ENCODE data around the gene GMCL2.

Gene GMCL2

DNA sequence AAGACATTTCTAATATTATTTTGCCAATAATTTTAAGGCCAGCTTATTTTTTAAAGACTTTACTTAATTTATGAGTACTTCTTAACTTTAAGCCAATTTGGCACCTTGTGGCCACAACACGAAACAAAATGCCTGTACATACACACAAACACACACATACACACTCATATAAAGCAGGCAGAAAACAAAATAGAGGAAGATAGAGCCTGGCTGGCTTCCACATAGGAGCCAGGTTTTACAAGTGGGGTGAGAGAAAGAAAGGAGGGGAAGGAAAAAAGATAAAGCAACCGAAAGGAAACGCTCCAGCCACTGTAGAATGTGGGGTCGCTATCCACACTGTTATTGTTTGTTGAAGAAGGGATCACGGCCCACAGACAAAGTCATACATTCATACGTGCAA is 10.4 kb downstream of the GMCL2 start:
- Histone ChIP-seq H3K36me3 (ENCODE audit: control insufficient read depth in 1 of 2, insufficient read depth in 2 of 2, low read length in 2 of 2) (no peaks in the 10 kb centered on the region), H3K27ac (ENCODE audit: low read length) (no peak overlapping the region), H3K9me3 (ENCODE audit: control insufficient read depth in 1 of 2, low read length in 2 of 2) (peaks cover 0 to 3% of the 10 kb centered on the region in 2 donors), H3K4me1 (ENCODE audit: control insufficient read depth in 1 of 2, insufficient read depth in 2 of 2, low read length in 2 of 2) (no peaks in the 10 kb centered on the region), H3K27me3 (ENCODE audit: low read depth, low read length) (no peaks in the 10 kb centered on the region), H3K4me3 (ENCODE audit: low read depth in 1 of 2, low read length in 2 of 2) (no peak overlapping the region)

DNA sequence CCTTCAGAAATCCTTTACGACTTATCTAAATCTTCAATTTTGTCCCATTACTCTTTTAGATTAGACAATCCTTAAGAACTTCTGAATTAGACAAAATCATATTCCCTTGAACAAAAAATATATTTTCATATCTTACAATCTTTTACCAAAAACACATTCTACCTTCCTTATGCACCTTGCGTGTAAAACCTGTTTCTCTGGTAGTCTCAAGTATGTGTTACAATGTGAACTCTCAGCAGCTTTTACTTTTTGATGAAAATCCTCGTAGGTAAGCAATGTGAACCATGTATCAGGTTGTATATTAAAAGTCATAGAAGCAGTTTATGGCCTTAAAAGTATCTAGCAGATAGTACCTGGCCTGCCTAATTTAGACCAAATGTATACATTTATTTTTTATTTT is 12.7 kb downstream of the GMCL2 start:
- Histone ChIP-seq H3K36me3 (ENCODE audit: control insufficient read depth in 1 of 2, insufficient read depth in 2 of 2, low read length in 2 of 2) (no peaks in the 10 kb centered on the region), H3K9me3 (ENCODE audit: control insufficient read depth in 1 of 2, low read length in 2 of 2) (peaks cover 0 to under 1% of the 10 kb centered on the region in 2 donors)

DNA sequence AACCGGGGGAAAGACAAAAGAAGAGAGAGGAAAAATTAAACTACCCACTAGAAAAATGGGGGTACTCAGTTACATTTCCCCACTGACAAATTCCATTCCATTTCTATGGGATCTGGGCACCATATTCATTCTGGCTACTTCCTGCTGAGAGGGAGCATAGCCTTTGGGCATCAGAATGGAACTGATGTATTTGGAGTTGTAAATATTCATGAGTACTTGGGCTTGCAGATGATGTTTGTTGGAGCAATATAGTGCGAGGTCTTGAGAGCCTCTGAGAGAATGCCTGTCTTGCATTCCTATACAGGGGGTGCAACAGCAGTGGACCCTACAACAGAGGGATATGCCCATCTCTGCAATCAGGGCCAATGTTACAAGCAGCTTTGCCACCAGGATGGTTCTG is 16.7 kb downstream of the GMCL2 start:
- Histone ChIP-seq H3K27ac (ENCODE audit: low read length) (no peak overlapping the region), H3K4me3 (ENCODE audit: low read depth in 1 of 2, low read length in 2 of 2) (no peak overlapping the region), H3K27me3 (ENCODE audit: low read depth, low read length) (no peaks in the 10 kb centered on the region), H3K4me1 (ENCODE audit: control insufficient read depth in 1 of 2, insufficient read depth in 2 of 2, low read length in 2 of 2) (no peaks in the 10 kb centered on the region), H3K36me3 (ENCODE audit: control insufficient read depth in 1 of 2, insufficient read depth in 2 of 2, low read length in 2 of 2) (no peaks in the 10 kb centered on the region), H3K9me3 (ENCODE audit: control insufficient read depth in 1 of 2, low read length in 2 of 2) (no peaks in the 10 kb centered on the region)

More for the DNA sequence above, 12.7 kb downstream of the GMCL2 start:
- H3K4me3 ChIP-seq (ENCODE audit: low read depth in 1 of 2, low read length in 2 of 2): no peak overlapping the region
- no peaks in the 10 kb centered on the region for H3K27me3 ChIP-seq (ENCODE audit: low read depth, low read length)
- no peaks in the 10 kb centered on the region for H3K4me1 ChIP-seq (ENCODE audit: control insufficient read depth in 1 of 2, insufficient read depth in 2 of 2, low read length in 2 of 2)
- H3K27ac ChIP-seq (ENCODE audit: low read length): no peak overlapping the region

DNA sequence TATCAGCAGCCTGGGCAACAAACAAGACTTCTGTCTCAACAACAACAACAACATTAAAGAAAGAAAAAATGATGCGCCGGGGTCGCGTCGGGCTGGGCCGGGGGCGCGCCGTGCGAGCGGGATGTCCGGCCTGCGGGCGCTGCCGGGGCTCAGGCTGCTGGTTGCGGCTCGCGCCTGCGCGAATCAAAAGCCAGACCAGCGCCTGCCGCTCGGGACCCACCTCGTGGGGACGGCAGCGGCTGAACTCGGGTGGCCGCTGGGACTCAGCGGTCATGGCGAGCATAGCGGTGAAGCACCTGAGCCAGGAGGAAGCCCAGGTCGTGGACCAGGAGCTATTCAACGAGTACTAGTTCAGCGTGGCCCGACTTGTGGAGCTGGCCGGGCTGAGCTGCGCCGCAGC is 21.6 kb downstream of the GMCL2 start:
- H3K27ac ChIP-seq (ENCODE audit: low read length): no peak overlapping the region
- no peak overlapping the region for H3K4me3 ChIP-seq (ENCODE audit: low read depth in 1 of 2, low read length in 2 of 2)
- peaks cover 8% of the 10 kb centered on the region for H3K27me3 ChIP-seq (ENCODE audit: low read depth, low read length)
- H3K9me3 ChIP-seq (ENCODE audit: control insufficient read depth in 1 of 2, low read length in 2 of 2): no peaks in the 10 kb centered on the region
- H3K36me3 ChIP-seq (ENCODE audit: control insufficient read depth in 1 of 2, insufficient read depth in 2 of 2, low read length in 2 of 2): no peaks in the 10 kb centered on the region
- H3K4me1 ChIP-seq (ENCODE audit: control insufficient read depth in 1 of 2, insufficient read depth in 2 of 2, low read length in 2 of 2): peaks cover 0 to 8% of the 10 kb centered on the region in 2 donors

DNA sequence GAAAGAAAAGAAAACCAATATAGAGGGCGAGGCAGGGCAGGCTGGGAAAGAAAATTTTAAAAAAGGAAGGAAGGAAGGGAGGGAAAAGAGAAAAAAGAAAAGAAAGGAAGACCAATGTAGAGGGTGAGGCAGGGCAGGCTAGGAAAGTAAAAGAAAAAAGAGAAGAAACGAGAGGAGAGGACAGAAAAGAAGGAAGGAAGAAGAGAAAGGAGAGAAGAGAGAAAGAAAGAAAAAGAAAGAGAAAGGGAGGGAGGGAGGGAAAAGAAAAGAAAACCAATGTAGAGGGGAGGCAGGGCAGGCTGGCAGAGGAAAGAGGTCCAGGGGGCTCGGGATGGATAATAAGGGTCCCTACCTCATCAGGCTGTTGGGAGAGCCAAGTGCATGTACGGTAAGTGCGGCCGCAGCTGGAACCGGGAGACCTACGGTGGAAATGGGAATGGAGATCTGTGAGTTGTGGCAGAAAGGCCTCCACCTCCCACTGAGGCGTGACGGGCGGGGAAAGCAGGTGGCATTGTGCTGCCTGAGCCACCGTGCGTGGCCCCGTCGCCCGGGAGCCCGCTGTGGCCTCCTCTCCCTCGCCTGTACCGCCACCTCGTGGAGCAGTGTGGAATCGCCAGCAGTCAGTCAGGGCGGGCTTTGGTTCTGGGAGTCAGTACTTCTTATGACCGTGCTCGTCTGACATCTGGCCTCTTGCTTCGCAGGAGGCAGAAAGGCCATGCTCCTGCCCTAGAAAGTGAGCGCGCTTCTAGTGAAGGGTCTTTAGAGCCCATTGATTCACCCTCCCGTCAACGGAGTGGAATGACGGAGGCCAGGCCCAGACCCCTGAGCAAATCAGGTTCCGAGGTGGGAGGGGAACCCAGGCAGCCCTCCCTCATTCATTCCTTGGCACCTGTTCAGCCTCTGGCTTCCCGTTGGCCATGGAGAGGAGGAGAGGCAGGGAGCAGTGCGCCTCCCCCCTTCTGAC is 23.1 kb downstream of the GMCL2 start:
- Histone ChIP-seq H3K9me3 (ENCODE audit: control insufficient read depth in 1 of 2, low read length in 2 of 2) (no peaks in the 10 kb centered on the region), H3K27ac (ENCODE audit: low read length) (no peak overlapping the region), H3K27me3 (ENCODE audit: low read depth, low read length) (peaks cover 8% of the 10 kb centered on the region), H3K4me3 (ENCODE audit: low read depth in 1 of 2, low read length in 2 of 2) (peak overlapping the region in 1 of 2 donors; percentile 42), H3K36me3 (ENCODE audit: control insufficient read depth in 1 of 2, insufficient read depth in 2 of 2, low read length in 2 of 2) (no peaks in the 10 kb centered on the region), H3K4me1 (ENCODE audit: control insufficient read depth in 1 of 2, insufficient read depth in 2 of 2, low read length in 2 of 2) (peaks cover 0 to 8% of the 10 kb centered on the region in 2 donors)

DNA sequence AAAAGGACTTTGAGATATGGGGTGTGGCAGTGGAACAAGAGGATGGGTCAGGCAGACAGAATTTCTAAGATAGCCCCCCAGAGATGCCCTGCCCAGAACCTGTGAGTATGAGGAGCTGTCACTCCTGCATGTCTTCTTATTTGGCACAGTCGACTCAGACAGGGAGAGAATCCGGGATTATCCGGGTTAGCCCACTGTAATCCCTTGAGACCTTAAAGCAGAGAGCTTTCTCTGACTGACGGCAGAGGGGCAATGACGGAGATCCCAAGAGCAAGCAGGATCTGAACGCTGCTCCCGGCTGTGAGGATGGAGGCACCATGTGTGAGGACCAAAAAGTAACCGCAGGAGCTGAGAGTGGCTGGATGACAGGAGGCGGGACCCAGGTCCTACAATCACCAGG is 24.7 kb downstream of the GMCL2 start:
- Histone ChIP-seq H3K27ac (ENCODE audit: low read length) (no peak overlapping the region), H3K4me1 (ENCODE audit: control insufficient read depth in 1 of 2, insufficient read depth in 2 of 2, low read length in 2 of 2) (peaks cover 0 to 8% of the 10 kb centered on the region in 2 donors), H3K4me3 (ENCODE audit: low read depth in 1 of 2, low read length in 2 of 2) (no peak overlapping the region), H3K9me3 (ENCODE audit: control insufficient read depth in 1 of 2, low read length in 2 of 2) (no peaks in the 10 kb centered on the region), H3K27me3 (ENCODE audit: low read depth, low read length) (peaks cover 8% of the 10 kb centered on the region), H3K36me3 (ENCODE audit: control insufficient read depth in 1 of 2, insufficient read depth in 2 of 2, low read length in 2 of 2) (no peaks in the 10 kb centered on the region)

DNA sequence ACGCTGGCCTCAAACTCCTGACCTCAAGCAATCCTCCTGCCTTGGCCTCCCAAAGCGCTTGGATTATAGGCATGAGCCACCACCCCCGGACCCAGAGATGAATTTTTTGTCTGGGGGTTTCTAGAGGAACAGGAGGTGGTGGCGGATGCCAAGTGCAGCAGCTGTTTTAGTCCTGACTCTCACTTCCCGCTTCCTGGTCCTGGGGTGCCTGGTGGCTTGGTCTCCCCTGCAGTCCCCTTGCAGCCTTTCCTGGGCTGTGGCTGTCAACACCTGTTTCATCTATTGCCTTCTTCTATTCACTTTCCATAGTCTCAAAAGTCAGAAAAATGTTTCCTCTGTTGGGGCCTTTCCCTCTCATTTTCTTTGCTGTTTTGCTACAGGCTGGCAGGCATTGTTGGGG is 27.0 kb downstream of the GMCL2 start:
- Histone ChIP-seq H3K9me3 (ENCODE audit: control insufficient read depth in 1 of 2, low read length in 2 of 2) (no peaks in the 10 kb centered on the region), H3K27ac (ENCODE audit: low read length) (no peak overlapping the region), H3K4me1 (ENCODE audit: control insufficient read depth in 1 of 2, insufficient read depth in 2 of 2, low read length in 2 of 2) (peaks cover 0 to 8% of the 10 kb centered on the region in 2 donors), H3K27me3 (ENCODE audit: low read depth, low read length) (peaks cover 8% of the 10 kb centered on the region), H3K36me3 (ENCODE audit: control insufficient read depth in 1 of 2, insufficient read depth in 2 of 2, low read length in 2 of 2) (no peaks in the 10 kb centered on the region), H3K4me3 (ENCODE audit: low read depth in 1 of 2, low read length in 2 of 2) (no peak overlapping the region)

DNA sequence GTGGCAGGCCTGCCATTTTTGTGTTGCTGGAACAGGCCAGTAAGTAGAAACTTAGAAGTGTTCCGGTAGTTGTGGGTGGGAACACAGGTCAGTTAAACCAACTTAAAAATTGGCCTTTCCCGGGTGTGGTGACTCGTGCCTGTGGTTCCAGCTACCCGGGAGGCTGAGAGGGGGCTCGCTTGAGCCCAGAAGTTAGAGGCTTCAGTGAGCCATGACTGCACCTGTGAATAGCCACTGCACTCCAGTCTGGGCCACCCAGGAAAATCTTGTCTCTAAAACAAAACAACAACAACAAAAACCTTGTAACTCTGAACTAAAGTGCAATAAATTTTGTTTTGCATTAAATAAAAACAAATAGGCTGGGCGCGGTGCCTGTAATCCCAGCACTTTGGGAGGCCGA is 32.1 kb downstream of the GMCL2 start:
- no peak overlapping the region for H3K4me3 ChIP-seq (ENCODE audit: low read depth in 1 of 2, low read length in 2 of 2)

DNA sequence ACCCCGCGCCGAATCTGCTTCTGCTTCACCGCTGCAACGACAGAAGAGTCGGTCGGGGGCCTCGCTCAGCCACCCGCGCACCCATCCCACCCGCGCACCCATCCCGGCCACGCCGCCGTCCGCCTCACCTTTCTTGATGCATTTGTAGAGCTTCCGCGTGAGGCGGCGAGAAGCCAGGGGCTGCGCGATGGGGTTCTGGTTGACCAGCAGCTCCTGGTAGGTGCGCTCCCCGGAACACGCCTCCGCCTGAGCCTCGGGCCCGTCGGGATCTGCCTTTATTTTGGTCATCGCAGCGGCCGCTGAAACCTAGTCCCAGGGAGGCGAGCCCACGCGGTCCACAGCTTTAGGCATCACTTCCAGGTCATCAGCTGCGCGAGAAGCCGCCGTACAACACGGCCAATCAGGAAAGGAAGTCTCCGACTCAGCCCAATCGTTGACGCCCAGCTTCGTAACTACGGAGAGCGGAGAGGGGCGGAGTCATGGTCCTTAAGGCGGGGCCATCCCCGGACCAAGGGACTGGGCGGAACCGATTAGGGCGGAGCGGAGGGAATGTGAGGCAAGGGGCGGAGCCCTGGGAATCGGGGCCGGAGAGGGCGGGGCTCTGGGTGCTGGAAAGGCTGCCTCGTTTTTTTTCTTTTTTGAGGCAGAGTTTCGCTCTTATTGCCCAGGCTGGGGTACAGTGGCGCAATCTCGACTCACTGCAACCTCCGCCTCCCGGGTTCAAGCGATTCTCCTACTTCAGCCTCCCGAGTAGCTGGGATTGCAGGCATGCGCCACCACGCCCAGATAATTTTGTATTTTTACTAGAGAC is 33.4 kb downstream of the GMCL2 start, which contains the start of gene NHP2:
Gene NHP2, minus strand, starts transcription at position 356 of the 811 bp plus-strand sequence. Its CDS starts 68 bp downstream, at position 288.
- Histone ChIP-seq H3K27ac (ENCODE audit: low read length) (no peak within 1 kb of the TSS), H3K4me1 (ENCODE audit: control insufficient read depth in 1 of 2, insufficient read depth in 2 of 2, low read length in 2 of 2) (peaks cover 0 to 29% of the 10 kb centered on the region in 2 donors), H3K4me3 (ENCODE audit: low read depth in 1 of 2, low read length in 2 of 2) (peak within 1 kb of the TSS; percentile 79 to 97), H3K9me3 (ENCODE audit: control insufficient read depth in 1 of 2, low read length in 2 of 2) (no peaks in the 10 kb centered on the region), H3K36me3 (ENCODE audit: control insufficient read depth in 1 of 2, insufficient read depth in 2 of 2, low read length in 2 of 2) (peaks cover 15 to 23% of the 10 kb centered on the region in 2 donors), H3K27me3 (ENCODE audit: low read depth, low read length) (no peaks in the 10 kb centered on the region)

More for the DNA sequence above, 32.1 kb downstream of the GMCL2 start:
- Histone ChIP-seq H3K4me1 (ENCODE audit: control insufficient read depth in 1 of 2, insufficient read depth in 2 of 2, low read length in 2 of 2) (peaks cover 0 to 29% of the 10 kb centered on the region in 2 donors), H3K27ac (ENCODE audit: low read length) (no peak overlapping the region), H3K9me3 (ENCODE audit: control insufficient read depth in 1 of 2, low read length in 2 of 2) (no peaks in the 10 kb centered on the region), H3K36me3 (ENCODE audit: control insufficient read depth in 1 of 2, insufficient read depth in 2 of 2, low read length in 2 of 2) (peaks cover 7 to 10% of the 10 kb centered on the region in 2 donors), H3K27me3 (ENCODE audit: low read depth, low read length) (no peaks in the 10 kb centered on the region)

DNA sequence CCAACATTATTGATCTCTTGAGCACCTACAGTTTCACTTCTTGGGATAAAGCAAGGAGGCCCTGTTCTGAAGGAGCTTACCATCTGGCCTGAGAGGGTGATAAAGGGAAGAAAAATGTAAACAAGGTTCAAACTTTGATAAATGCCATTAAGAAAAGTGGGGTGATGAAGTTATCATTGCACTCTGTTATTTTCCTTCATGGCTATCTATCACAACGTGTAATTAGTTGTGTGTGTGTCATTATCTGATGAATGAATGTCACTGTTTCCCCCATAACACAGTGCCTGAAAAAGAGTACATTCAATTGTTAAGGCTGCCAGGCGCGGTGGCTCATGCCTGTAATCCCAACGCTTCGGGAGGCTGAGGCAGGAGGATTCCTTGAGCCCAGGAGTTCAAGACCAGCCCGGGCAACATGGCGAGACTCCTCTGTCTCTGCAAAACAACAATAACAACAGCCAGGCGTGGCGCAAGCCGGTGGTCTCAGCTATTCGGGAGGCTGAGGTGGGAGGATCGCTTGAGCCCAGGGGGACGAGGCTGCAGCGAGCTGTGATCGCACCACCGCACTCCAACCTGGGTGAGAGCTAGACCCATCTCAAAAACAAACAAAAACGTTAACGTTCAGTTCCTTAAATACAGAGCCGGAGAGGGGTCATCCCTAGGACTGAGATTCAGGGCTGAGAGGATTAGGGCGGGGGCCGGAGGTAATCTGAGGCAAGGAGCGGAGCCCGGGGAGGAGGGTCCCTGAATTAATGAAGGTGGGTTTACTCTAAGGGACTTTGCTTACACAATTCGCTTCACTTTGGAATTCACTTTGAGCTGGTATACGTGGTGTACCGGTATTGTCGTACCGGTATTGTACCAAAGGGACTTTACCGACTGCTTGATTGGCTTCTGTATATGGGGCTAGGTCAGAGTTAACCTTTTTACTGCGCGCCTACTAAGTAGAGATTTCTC is 34.4 kb downstream of the GMCL2 start:
- Histone ChIP-seq H3K4me1 (ENCODE audit: control insufficient read depth in 1 of 2, insufficient read depth in 2 of 2, low read length in 2 of 2) (peaks cover 0 to 29% of the 10 kb centered on the region in 2 donors), H3K9me3 (ENCODE audit: control insufficient read depth in 1 of 2, low read length in 2 of 2) (no peaks in the 10 kb centered on the region), H3K36me3 (ENCODE audit: control insufficient read depth in 1 of 2, insufficient read depth in 2 of 2, low read length in 2 of 2) (peaks cover 25 to 33% of the 10 kb centered on the region in 2 donors), H3K27me3 (ENCODE audit: low read depth, low read length) (no peaks in the 10 kb centered on the region), H3K27ac (ENCODE audit: low read length) (no peak overlapping the region), H3K4me3 (ENCODE audit: low read depth in 1 of 2, low read length in 2 of 2) (peak overlapping the region; percentile 79 to 97)

All from muscle layer of duodenum (tissue), 2 donors.